ENCODE measurements around the gene GORASP2. TPM values are rescaled to one million over a fixed set of nuclear protein-coding genes. Genes with fewer than 3 reads are reported as not detected.

GORASP2 gene
- total RNA-seq, 1 experiment from 2014 or later, result 49.5 TPM

DNA sequence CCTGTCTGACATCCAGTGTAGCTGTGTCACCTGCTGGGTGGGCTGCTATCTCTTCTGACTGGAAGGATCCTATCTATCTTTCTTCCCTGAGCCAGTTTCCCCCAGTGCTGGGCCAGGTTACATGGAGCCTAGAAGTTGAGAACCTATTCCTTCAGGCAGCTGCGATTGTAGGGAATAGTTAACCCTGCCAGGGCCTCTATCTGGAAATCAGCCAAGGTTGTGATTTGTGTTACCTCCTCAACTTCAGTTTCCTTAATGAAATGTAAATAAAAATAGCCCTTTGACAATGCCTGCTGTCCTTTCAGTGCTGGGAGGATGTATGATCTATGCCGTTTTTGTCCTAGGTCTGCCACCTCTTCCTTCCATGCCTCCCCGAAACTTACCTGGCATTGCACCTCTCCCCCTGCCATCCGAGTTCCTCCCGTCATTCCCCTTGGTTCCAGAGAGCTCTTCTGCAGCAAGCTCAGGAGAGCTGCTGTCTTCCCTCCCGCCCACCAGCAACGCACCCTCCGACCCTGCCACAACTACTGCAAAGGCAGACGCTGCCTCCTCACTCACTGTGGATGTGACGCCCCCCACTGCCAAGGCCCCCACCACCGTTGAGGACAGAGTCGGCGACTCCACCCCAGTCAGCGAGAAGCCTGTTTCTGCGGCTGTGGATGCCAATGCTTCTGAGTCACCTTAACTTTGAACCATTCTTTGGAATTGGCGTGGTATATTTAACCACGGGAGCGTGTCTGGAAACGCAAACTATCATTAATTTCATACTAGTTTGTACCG, 36.6 kb downstream of the GORASP2 start:
- DNase-seq (ENCODE audit: low read depth), result no peak

DNA sequence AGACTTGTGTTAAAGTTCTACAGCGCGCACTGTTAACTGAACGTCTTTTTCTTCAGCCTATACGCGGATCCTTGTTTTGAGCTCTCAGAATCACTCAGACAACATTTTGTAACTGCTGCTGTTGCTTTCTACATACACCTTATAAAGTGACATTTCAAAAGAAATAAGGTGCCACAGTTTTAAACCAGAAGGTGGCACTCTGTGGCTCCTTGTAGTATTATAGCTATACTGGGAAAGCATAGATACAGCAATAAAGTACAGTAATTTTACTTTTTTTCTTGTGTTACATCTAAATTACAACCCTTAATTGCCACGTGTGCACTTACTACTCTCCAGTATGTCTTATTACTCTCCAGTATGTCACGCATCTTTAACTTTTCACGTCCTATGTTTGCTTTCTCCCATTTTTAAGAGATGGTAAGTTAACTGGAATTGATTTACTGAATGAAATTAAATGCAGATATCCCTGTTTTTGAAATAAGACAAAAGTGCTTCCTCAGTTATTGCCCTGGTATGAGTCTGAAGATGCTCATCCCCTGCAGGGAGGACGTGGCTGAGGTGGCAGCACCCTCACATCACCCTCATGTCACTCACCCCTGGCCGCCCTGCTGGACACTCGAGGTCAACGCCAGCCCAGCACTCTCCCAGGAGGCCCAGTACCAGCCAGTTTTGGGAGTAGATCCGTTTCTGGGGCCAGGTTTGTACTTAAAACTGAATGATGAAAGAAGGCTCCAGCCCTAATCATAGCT, 37.8 kb downstream of the GORASP2 start:
- peak; percentile 14 for DNase-seq (ENCODE audit: low read depth)

DNA sequence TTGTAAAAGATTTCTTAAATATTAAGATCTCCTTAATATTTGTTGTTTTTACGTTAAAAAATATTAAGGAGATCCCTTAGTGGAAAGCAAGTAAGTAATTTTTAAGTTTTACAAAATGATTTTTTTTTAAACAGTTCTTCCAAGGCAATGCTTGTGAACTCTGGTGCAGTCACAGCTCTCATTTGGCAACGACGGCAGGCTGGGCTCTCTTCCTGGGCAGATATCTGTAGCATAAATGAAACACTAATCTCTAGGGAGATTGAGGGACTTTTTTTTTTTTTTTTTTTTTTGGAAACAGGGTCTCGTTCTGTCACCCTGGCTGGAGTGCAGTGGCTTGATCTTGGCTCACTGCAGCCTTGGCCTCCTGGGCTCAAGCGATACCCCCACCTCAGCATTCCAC, 38.5 kb downstream of the GORASP2 start:
- no peak for DNase-seq (ENCODE audit: low read depth)

DNA sequence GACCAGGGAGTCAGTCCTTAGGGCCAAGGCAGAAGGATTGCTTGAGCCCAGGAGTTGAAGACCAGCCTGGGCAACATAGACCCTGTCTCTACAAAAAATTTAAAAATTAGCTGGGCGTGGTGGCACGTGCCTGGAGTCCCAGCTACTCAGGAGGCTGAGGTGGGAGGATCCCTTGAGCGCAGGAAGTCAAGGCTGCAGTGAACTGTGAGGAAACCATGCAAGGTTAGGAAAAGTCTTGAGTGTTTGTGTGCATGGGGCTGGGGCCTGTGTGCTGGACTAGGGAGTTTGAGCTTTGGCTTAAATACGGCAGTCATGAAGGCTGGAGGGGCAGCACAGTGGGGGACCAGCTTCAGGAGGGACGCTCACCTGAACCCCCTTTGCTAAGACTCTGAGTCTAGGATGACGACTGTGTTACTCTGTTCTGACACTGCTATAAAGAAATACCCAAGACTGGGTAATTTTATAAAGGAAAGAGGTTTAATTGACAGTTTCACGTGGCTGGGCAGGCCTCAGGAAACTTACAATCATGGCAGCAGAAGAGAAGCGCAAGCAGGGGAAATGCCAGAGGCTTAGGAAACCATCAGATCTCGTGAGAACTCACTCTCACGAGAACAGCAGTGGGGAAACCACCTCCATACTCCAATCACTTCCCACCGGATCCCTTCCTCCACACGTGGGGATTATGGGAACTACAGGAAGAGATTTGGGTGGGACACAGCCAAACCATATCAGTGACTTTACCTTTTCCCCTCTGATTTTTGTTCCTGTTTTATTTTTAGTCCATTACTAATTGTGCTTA, 39.4 kb downstream of the GORASP2 start:
- no peak for DNase-seq (ENCODE audit: low read depth)

DNA sequence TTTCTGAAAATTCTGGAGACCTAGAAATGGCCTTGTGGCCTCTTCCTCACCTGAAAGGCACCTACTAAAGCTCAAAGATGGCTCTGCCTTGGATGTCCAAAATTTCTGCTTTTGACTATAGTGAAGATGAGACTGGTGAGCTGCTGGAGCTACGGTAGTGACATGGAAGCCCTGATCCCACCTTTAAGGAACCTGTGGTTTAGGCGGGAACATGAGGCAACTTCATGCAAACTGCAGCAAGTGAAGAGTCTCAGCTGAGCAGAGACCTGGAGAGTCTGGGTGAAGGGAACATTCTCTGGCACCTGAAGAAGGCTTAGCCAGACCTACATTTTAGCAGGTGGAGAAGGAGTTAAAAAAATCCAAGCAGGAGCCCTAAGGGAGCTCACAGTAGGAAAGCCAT, 40.0 kb downstream of the GORASP2 start:
- no peak for DNase-seq (ENCODE audit: low read depth)

DNA sequence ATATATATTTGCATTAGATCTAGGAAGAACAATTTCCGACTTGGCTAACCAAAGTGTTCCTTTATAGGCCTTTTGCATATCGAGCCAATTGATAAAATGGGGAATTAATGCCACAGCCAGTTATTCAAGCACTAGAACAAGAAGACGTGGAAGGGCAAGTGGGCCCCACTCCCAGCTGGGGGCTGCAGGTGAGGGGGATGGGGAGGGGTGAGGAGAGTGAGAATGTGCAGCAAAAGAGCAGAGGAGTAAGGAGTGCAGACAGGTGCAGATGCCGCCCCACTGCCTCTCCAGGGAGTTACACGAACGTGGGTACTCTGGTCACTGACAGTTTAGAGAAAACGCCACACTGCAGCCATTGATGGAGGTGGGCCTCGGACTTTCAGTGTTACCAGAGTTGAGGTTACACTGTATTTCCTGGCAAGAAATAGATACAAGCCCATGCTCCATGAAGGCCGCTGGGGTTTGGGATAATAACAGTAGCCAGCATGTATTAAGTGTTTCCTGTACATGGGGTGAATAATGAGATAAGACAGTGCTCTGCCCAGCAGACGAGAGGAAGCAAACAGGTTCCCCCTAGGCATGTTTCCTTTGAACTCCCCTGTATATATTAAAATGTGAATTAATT, 40.9 kb downstream of the GORASP2 start:
- DNase-seq (ENCODE audit: low read depth), result no peak

DNA sequence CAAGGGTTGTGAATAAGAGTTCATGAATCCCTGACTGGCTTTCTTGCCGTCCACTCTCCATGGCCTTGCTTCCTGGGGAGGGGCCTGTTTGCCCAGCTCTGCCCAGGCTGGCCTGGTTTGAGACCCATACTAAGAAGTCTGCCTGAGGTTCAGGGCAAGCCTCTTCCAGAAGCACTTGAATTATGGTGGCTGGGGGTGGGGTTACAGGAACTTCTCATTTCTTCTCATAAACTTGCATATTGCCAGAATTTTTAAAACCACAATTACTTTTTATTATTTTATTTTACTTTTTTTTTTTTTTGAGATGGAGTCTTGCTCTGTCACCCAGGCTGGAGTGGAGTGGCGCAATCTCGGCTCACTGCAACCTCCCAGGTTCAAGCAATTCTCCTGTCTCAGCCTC, 42.0 kb downstream of the GORASP2 start:
- no peak for DNase-seq (ENCODE audit: low read depth)

DNA sequence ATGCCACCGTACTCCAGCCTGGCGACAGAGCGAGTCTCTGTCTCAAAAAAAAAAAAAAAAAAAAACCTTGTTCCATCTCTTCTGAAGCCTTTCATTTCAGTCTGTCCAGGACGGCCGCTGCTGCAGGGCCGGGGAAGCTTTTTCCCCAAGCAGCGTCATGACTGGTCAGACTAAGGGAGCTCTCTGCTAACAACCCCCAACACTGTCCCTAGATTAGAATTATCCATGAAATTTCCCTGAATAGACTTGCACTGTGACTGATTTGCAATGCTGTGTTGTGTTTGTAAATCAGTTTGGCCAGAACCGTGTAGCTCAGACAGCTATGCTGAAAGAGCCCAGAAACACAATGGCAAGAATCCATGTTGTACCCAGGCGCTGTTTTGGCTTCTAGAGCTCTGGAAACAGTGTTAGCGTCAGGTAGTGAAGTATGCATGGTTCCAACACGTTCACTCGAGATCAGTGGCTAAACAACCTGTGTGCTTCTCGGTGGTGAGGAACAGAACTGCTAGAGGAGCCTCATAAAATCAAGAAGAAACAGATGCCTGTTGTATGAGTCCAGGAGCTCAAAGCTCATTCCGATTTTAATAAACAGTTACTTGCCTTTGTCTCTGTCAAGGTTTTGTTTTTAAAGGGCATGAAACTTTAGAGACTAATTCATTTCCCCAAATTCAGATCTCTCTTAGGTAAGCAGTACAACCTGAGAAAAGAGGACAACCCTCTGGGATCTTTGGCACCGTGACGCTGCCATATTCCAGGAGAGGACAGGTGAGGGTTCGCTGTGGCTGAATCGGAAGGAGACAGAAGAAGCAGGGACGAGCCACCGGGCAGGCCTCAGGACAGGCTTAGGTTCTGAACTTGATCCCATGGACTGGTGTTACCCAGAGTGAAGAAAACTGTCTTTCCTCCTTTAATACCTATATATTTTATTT, 43.5 kb downstream of the GORASP2 start:
- DNase-seq (ENCODE audit: low read depth), result peak; percentile 20

DNA sequence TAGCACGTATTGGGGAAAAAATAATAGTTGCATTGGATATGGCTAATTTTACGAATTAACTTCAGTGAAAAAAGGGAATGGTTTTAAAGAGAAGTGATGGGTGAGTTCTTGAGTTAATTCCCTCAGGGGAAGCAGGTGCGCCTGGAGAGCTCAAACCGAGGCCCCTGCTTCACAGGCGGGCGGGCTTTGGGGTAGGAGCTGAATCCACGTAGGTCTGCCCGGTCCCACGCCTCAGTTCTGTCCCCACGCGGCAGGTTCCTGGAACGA, 44.1 kb downstream of the GORASP2 start:
- DNase-seq (ENCODE audit: low read depth), result no peak

DNA sequence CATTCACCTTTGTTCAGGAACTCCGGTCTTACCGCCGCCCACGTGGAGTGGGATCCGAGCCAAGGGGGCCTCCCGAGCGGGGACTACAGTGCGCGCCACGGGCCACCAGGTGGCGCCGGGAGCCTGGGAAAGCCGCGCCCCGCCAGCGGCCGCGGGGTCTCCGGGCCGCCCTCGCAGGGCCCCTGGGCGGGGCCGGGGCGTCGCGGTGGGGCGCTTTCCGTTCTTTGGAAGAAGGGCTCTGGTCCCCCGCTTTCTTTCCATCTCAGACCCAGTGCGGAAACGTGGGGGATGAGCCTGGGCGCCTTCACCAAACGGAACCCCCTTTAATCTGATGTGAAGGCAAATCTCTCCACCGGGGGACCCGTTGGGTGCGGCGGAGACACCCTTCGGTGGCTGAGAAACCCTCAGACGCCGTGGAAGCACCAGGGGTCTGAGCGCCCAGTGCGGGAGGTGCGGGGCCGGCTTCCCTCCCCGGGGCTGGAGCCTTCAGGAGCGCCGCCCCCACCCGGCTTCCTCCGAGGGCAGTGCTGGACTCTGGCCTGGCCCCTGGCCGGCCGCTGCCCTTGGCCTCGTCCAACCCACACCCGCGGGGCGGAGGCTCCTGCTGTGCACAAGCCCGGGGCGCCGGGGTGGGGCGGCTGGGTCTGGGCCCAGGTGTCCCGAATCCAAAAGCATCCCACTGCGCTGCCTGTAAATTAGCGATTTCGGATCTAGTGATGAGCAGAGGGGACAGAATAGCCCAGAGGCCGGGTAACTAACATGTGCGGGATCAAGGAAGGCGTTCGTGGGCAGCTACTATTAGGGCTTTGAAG, 44.6 kb downstream of the GORASP2 start:
- peak; percentile 72 for DNase-seq (ENCODE audit: low read depth)

DNA sequence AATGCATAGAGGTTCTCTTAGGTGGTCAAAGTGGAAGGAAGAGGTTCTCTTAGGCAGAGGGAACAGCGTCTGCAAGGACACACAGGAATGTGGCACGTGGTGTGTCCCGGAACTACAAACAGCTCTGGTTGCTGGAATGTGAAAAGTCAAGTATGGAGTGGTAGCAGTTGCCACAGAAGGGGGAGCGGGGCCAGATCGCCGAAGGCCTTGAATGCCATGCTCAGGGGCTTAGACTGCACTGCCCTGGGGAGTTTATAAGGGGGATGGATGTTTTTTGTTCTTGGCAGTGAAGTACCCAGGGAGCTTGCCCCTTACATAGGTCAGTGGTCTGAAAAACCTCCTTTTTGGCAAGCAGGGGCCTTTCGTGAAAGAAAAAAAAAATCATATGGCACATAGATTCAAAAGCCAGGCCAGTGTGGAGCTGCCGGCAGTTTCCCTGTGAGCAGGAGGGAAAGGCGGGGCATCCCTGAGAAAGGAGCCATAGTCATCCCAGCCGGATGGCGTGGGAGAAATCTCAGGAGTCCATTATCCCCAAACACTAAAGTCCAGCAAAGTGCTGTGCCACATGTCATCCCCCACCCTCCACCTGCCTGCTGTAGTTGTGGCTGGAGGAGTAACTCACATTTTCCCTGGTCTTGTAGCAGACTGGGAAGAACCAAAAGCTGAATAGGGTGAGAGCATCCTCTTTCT, 45.4 kb downstream of the GORASP2 start:
- peak; percentile 61 for DNase-seq (ENCODE audit: low read depth)

DNA sequence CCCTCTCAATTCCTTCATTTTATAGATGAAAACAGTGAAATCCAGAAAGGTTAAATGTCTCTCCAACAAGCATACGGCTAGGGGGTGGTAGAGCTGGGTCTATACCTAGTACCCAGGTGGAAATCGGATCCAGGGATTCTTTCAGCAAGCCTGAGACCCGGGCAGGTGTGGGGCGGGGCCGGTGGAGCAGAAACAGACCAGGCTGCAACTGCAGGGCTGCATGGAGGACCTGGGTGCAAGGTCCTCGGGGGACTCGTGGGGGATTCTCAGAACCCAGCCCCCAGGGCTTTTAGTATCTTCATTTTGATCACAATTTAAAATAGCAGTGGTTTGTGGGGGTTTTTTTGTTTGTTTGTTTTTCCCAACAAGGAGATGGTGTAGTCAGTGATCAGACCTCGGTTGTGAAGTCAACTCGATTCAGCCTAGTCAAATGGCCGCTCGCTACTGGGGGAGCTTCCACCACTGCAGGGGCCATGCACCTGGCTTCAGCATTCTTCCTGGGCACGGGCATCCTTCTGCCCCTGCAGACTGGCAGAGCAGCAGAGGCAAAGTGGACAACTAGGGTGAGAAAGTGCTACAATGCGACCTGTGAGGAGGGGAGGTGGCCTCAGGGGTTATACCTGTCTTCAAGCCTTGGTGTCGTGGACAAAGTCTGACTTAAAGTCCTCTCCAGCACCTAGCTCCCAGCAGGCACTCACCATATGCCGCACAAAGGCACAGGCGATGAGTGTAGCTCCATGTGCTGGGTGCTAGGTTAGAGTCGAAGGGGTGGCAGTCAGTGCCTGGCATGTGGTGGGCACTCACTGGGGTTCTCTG, 46.3 kb downstream of the GORASP2 start:
- no peak for DNase-seq (ENCODE audit: low read depth)

DNA sequence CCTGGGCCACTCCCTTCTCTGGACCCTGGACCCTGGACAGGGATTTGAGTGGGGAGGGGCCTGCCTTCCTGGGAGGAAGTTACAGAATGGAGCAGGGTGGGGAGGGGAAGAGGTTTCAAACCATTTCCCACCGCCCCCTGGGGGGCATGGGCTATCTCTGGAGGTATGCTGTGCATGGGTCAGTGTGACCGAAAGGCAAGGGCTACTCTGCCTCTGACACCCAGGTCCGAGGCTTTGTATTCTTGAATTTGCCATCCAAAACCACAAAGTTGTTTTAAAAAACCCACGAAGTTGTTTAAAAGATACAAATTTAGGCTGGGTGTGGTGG, 46.9 kb downstream of the GORASP2 start:
- DNase-seq (ENCODE audit: low read depth), result no peak

DNA sequence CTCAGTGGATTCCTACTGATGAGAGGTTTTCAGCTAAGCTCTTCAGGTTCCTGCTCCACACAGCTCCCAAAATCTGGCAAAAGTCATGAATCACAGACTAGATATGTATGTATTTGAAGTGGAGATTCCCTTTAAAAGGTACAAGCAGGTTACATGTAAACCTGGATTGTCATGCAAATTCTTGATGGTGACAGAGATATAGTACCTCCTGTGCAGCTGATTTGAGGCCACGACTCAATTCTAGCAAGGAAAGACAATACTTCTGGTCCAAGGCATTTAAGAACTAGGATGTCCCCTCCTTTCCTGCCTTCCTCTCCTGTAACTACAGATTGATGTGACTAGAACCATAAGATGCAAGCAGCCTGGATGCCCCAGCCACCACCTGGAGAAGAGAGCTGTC, 55.0 kb downstream of the GORASP2 start:
- DNase-seq (ENCODE audit: low read depth), result no peak

DNA sequence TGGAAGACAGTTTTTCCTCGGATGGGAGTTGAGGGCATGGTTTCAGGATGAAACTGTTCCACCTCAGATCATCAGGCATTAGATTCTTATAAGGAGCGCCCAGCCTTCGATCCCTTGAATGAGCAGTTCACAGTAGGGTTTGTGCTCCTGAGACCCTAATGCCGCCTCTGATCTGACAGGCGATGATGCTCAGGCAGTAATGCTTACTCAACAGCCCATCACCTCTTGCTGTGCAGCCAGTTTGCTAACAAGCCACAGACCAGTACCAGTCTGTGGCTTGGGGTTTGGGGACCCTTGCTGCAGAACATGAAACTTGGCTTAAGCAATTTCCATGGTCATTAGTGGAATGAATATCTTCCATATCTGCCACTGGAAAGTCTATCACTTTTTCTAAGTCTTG, 56.4 kb downstream of the GORASP2 start:
- no peak for DNase-seq (ENCODE audit: low read depth)

DNA sequence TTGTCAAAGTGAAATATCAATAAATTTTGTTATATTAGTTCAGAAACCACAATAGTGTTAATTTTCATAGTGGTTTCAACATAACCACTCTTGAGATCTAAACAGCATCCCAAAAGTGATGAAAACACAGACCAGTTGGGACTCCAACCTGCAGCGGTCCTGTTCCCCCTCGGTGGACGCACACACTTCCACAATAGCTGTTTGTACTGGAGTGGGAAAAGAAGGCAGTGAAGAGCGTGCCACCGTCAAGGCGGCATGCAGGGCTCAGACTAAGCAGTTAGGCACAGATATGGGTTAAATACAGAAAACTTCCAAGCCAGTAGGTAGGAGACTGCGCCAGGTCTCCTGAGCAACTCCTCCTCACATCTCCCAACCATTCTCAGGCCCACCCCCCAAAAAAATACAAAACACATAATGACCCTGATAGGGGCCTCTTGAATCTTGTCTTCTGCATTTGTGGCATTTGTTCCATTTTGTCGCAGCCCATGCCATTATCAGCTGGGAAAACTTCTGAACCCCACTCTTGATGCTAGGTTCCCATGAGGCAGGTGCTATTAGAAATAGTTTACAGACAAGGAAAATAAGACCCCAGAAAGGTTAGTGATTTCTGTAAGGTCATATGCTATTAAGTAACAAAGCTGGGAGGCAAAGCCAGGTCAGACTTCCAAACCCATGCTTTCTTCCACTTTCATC, 57.7 kb downstream of the GORASP2 start:
- DNase-seq (ENCODE audit: low read depth), result no peak

DNA sequence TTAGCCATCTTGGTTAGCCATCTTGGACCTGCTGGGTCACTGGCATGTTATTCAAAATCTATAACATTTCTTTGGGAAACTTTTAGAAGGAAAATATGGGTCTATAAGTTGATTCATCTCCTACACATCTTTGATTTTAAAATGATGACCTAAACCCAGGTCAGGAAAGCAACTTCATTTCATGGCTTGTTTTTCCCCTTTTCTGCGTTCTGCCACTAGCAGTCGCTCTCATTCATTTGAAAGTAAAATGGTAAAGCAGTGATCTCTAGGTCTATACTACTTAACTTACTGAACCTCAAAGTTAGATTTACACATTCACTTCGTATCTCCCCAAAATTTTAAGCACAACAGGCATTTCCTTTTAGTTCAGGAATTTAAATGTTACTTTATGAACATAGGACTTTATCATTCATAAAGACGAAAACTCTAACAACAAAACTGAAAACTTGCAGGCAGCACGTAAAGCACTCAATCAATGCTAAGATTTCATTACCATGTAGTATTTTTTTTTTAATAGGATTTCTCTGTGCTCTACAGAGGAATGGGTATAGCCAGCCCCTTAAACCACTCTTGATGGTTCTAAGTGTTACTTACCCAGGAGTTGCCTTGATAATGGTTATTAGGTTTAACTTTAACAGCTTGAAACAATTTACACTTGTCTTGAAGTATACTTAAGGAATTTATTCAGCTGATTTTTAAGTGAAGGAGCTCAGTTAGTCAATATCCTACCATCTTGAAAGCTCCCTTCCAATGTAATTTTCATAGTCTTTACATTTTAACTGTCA, 62.5 kb downstream of the GORASP2 start:
- DNase-seq (ENCODE audit: low read depth), result no peak

DNA sequence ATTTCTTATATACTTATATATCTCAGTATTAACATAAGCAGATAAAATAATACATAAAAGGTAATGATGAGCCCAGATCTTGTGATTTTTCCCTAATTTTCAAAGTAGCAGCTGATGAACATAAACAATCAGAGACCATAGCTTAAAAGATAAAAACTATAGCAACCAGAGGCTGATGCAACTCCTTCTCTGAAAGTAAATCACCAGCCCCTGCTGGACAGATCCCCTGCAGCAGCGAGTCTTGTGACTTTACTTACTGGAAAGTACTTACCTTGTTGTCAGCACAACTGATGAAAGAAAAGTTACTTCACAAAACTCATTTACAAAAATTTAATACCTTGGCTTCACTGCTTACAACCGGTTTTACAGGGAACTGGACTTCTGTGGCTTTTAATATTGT, 67.3 kb downstream of the GORASP2 start:
- no peak for DNase-seq (ENCODE audit: low read depth)
